ENCODE measurements around the gene PCDH15.

DNA sequence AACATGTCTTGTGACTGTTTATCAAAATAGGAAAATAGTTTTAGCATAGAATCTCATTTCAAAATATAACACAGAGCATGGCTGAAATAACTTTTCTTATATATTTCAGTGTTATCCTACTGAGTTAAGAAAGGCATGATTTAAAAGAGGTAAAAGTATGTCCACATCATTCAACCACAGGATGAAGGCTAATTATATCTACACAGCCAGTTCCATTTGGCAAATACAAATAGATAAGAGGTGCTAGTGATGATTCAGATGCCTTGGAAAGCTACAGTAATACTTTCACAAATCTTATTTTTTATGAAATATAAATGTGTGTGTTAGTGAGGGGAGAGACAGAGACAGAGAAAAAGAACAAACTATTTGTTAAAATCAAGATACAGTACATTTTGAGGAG, 42.9 kb upstream of the PCDH15 start:
- TF ChIP-seq, protein P1, sequence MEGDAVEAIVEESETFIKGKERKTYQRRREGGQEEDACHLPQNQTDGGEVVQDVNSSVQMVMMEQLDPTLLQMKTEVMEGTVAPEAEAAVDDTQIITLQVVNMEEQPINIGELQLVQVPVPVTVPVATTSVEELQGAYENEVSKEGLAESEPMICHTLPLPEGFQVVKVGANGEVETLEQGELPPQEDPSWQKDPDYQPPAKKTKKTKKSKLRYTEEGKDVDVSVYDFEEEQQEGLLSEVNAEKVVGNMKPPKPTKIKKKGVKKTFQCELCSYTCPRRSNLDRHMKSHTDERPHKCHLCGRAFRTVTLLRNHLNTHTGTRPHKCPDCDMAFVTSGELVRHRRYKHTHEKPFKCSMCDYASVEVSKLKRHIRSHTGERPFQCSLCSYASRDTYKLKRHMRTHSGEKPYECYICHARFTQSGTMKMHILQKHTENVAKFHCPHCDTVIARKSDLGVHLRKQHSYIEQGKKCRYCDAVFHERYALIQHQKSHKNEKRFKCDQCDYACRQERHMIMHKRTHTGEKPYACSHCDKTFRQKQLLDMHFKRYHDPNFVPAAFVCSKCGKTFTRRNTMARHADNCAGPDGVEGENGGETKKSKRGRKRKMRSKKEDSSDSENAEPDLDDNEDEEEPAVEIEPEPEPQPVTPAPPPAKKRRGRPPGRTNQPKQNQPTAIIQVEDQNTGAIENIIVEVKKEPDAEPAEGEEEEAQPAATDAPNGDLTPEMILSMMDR (conservative IDR thresholded peaks at IDR 0.05; ENCODE audit: low read length), result no peak
- no peak for TF ChIP-seq EZH2phosphoT487 (IDR thresholded peaks at IDR 0.05; ENCODE audit: borderline replicate concordance, low read depth, low read length)

Data from OCI-LY7 (cell line).